ENCODE data around the gene SKIDA1.

- no peak for TF ChIP-seq CTCF (IDR thresholded peaks at IDR 0.05)
- no peak for TF ChIP-seq POLR2AphosphoS5 (IDR thresholded peaks at IDR 0.05)
- TF ChIP-seq POLR2A (IDR thresholded peaks at IDR 0.05) = no peak
Measured at GRCh38 chr10:21498986-21499385, 26.5 kb downstream of the SKIDA1 start.
